NT2/D1 (cell line): ENCODE data around the gene ANO7.

ENCODE experiments used
- SUZ12 ChIP-seq: IDR thresholded peaks from 2 replicates; pipeline ENCODE4 v1.6.1; 2011; ENCODE audit not compliant: insufficient read length, insufficient read depth; ENCODE audit errors: extremely low read depth
- ZNF274 ChIP-seq: IDR thresholded peaks from 2 replicates; pipeline ENCODE4 v1.6.1; 2011; ENCODE audit warnings: mild to moderate bottlenecking, low read depth, low read length

DNA sequence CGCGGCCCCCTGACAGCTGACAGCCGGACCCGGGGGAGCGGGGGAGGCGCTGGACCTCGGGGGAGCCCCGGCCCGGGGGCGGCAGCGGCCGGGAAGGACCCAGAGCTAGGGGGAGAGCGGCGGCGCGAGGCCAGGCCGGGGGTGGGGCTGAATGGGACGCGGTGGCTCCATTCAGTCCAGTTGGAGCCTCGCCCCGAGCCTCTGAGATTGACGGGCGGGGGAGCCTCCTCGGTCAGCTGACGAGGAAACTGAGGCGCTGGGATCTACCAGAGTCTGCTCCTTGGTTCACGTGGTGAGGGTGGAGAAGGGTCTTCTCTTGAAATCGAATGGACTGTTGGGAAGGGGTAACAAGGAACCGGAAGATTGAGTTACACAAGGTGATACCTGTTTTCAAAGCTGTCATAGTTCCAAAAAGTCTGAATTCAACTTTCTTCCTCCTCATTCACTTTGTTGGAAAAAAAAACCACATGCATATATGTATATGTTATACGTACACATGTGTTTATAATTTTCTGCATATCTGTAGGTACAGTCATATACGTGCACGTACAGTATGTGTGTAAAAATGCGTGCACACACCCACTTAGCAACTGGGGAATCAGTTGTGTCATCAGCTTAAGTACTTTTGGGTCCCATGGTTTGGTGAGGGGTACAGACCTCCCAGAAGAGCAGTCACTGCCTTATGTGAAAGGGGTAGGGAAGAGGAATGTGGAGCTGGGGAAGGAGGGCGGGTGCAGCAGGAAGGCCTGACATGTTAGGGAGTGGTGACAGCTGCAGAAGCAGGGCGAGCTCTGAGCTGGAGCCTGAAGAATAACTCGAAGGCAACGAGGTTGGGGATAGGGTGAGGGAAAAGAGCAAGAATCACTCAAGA is 37.6 kb upstream of the ANO7 start:
- TF ChIP-seq SUZ12, result no peak
- TF ChIP-seq ZNF274, result no peak
